PC-3 (cell line): Measurements from ENCODE around the gene NINJ2. TPM values are rescaled to one million over a fixed set of nuclear protein-coding genes. Genes with fewer than 3 reads are reported as not detected.
A peak's percentile ranks its signal among the peaks of the same experiment; 100 is the strongest.

Experiments used
- ATAC-seq: fragments of 200-7000 bp; cut with Tn5 transposase; 2 replicates; pipeline ENCODE4 v1.9.1; 2020; ENCODE audit warnings: mild to moderate bottlenecking, moderate library complexity
- BruUV-seq: library from RNA; stranded (reverse); fragments of 400-500 nt; replicated peaks from 2 replicates; lab custom pipeline; 2021; lab: Mats Ljungman, UMichigan
- CTCF ChIA-PET: fragments of 300-600 bp; sonication (Branson Sonifier 250); formaldehyde crosslinking; loops from one replicate; lab custom pipeline; 2022; ENCODE audit warnings: antibody characterized with exemption; lab: Charles Lee
- POLR2A ChIA-PET: fragments of 300-600 bp; sonication (Branson Sonifier 250); formaldehyde crosslinking; loops from one replicate; lab custom pipeline; 2022; ENCODE audit warnings: antibody characterized with exemption; ENCODE audit not compliant: unreplicated experiment; lab: Charles Lee
- DNase-seq: peaks from one replicate; pipeline ENCODE4 v3.0.0-alpha.2; 2015
- H2AFZ ChIP-seq: fragments of 300-600 bp; sonication (generic); 2 replicates; pipeline ENCODE4 v1.6.0; 2016; ENCODE audit warnings: antibody characterized with exemption, low read length
- H3F3A ChIP-seq: fragments of 300-600 bp; sonication (generic); one replicate; pipeline ENCODE4 v1.6.0; 2017; ENCODE audit warnings: antibody characterized with exemption, low read length, control low read depth, mild to moderate bottlenecking; ENCODE audit not compliant: unreplicated experiment
- H3K27ac ChIP-seq: fragments of 300-600 bp; sonication (generic); 2 replicates; pipeline ENCODE4 v1.5.1; 2016; ENCODE audit warnings: mild to moderate bottlenecking, low read length
- H3K27me3 ChIP-seq: fragments of 300-600 bp; sonication (generic); 2 replicates; pipeline ENCODE4 v1.6.1; 2016; ENCODE audit warnings: low read length, mixed read lengths
- H3K36me3 ChIP-seq: fragments of 300-600 bp; sonication (generic); 2 replicates; pipeline ENCODE4 v1.6.1; 2016; ENCODE audit warnings: low read depth, mixed run types, low read length, mixed read lengths
- H3K4me1 ChIP-seq: fragments of 300-600 bp; sonication (generic); 2 replicates; pipeline ENCODE4 v1.5.1; 2016; ENCODE audit warnings: low read length; ENCODE audit not compliant: insufficient read depth
- H3K4me2 ChIP-seq: fragments of 300-600 bp; sonication (generic); 2 replicates; pipeline ENCODE4 v1.6.0; 2016; ENCODE audit warnings: low read length
- H3K4me3 ChIP-seq: fragments of 300-600 bp; sonication (generic); 2 replicates; pipeline ENCODE4 v1.5.1; 2016; ENCODE audit warnings: mild to moderate bottlenecking, low read length, mixed read lengths
- H3K79me2 ChIP-seq: fragments of 300-600 bp; sonication (generic); 2 replicates; pipeline ENCODE4 v1.6.1; 2017; ENCODE audit warnings: low read length, mixed read lengths
- H3K9ac ChIP-seq: fragments of 300-600 bp; sonication (generic); 2 replicates; pipeline ENCODE4 v1.6.0; 2016; ENCODE audit warnings: mild to moderate bottlenecking, low read length
- H3K9me2 ChIP-seq: fragments of 300-600 bp; sonication (generic); replicated peaks from 2 replicates; pipeline ENCODE4 v1.6.1; 2016; ENCODE audit warnings: mixed run types, low read length, mixed read lengths
- H3K9me3 ChIP-seq: fragments of 300-600 bp; sonication (generic); 2 replicates; pipeline ENCODE4 v1.6.1; 2016; ENCODE audit warnings: low read length, mixed read lengths
- H4K20me1 ChIP-seq: fragments of 300-600 bp; sonication (generic); 2 replicates; pipeline ENCODE4 v1.6.1; 2016; ENCODE audit warnings: low read length, mixed read lengths
- CTCF ChIP-seq: fragments of 300-600 bp; sonication (generic); conservative IDR thresholded peaks from 2 replicates; pipeline ENCODE4 v1.5.1; 2017; ENCODE audit warnings: antibody characterized with exemption, low read depth, mild to moderate bottlenecking, low read length
- EZH2 ChIP-seq: fragments of 300-600 bp; sonication (generic); IDR thresholded peaks from one replicate; pipeline ENCODE4 v1.6.1; 2017; ENCODE audit warnings: antibody characterized with exemption, mild to moderate bottlenecking, low read length; ENCODE audit not compliant: unreplicated experiment
- EZH2phosphoT487 ChIP-seq: fragments of 300-600 bp; sonication (generic); IDR thresholded peaks from 2 replicates; pipeline ENCODE4 v1.6.1; 2018; ENCODE audit warnings: mild to moderate bottlenecking, antibody characterized with exemption, low read length, borderline replicate concordance
- intact Hi-C: fragments of 100-400 bp; cut with micrococcal nuclease; formaldehyde crosslinking; loops from 2 replicates; pipeline ENCODE4 v1.9.0; 2023
- total RNA-seq: library from RNA; depleted of rRNA; stranded (reverse); fragments of >200 nt; gene quantifications from 2 replicates; pipeline ENCODE4 v1.2.3, GENCODE V29; 2014

Gene NINJ2
- total RNA-seq, 1 experiment from 2014 or later: not detected

DNA sequence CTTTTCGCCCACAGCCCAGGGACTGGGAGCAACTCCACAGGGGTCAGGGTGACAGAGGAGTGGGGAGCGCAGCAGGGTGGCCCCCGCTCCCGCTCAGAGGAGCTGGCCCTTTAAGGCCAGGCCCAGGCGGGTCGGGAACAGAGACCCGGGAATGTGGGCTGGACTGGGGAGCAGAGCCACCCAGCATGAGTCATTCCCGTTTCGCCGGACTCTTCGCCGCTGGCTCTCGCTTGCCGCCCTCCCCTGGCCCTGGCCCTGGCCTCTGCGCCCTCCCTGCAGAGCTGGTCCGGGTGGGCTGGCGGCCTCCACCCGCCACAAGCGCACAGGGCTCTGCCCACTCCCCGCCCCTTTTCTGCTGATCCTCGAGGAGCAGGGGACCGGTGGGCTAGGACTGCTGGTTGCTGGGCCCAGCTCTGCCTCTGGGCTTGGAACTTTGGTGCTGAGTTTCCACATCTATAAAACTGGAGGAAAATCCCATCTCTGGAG lies 92.8 kb downstream of the NINJ2 start:
- Histone ChIP-seq H3K36me3 (no peaks in the 10 kb centered on the region), H3K9me2 (no peaks in the 10 kb centered on the region), H3K9ac (peak overlapping the region; percentile 83), H3K27me3 (no peaks in the 10 kb centered on the region), H3F3A (peaks cover 4% of the 10 kb centered on the region), H3K4me2 (peak overlapping the region; percentile 95), H2AFZ (peak overlapping the region; percentile 98), H3K4me1 (peaks cover 24% of the 10 kb centered on the region), H3K4me3 (peak overlapping the region; percentile 87), H3K79me2 (no peaks in the 10 kb centered on the region), H4K20me1 (no peaks in the 10 kb centered on the region), H3K27ac (peak overlapping the region; percentile 90), H3K9me3 (no peaks in the 10 kb centered on the region)
- peak; percentile 75 for ATAC-seq
- BruUV-seq: no TSS peak
- intact Hi-C loops: loop anchor here (1.0 to 10.0 kb wide), 2 partner anchors 379 to 1014 kb away; partner anchors contain the start of gene RAD52
- TF ChIP-seq EZH2 (no peak), EZH2phosphoT487 (no peak), CTCF (no peak)
- DNase-seq: peak; percentile 81
- POLR2A ChIA-PET: no interaction called here
- CTCF ChIA-PET: interaction anchor here (2.3 kb wide), 1 partner anchor 180 kb away, joined by 22 read pairs; no protein-coding TSS in a partner anchor

DNA sequence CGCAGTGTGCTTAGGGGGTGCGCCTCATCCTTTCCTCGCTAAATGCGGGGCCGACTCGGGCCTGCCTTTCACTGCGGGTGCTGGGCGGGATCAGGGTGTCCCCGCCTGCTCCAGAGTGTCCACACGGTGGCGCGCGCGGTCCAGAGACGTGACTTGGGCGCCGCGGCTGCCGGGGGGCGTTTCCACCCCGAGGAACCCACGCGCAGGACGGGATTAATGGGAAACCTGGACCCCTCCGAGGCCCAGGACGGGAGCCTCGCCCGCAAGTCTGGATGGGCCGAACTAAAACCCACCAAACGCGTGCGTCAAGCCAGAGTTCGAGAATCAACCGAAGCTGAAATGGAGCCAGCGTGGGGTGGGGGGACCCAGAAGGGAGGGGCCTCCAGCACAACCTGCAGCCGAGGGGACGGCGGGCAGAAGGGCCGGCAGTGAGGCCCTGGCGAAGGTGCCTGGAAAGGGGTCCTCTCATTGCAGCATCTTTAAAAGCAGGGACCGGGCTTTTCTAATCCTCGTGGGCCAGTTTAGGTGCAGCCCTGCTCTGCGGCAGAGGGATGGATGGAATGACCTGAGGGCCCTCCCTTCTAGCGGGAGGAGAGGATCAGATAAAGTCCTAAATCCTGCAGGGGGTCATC lies 93.3 kb downstream of the NINJ2 start:
- no peak for TF ChIP-seq EZH2phosphoT487
- peak; percentile 87 for TF ChIP-seq CTCF
- H3K9me3 ChIP-seq: no peaks in the 10 kb centered on the region
- ChIA-PET POLR2A (no interaction called here), CTCF (no interaction called here)
- peaks cover 4% of the 10 kb centered on the region for H3F3A ChIP-seq
- ATAC-seq: peak; percentile 55
- peaks cover 24% of the 10 kb centered on the region for H3K4me1 ChIP-seq
- no peaks in the 10 kb centered on the region for H3K36me3 ChIP-seq
- H3K9ac ChIP-seq: peak overlapping the region; percentile 83
- H4K20me1 ChIP-seq: no peaks in the 10 kb centered on the region
- H3K27me3 ChIP-seq: no peaks in the 10 kb centered on the region
- H3K4me2 ChIP-seq: peak overlapping the region; percentile 95
- DNase-seq: peak; percentile 80
- BruUV-seq: no TSS peak
- intact Hi-C loops: loop anchor here (1.0 to 10.0 kb wide), 2 partner anchors 379 to 1015 kb away; partner anchors contain the start of gene RAD52
- peak overlapping the region; percentile 98 for H2AFZ ChIP-seq
- no peaks in the 10 kb centered on the region for H3K9me2 ChIP-seq
- peak overlapping the region; percentile 90 for H3K27ac ChIP-seq
- H3K79me2 ChIP-seq: no peaks in the 10 kb centered on the region
- H3K4me3 ChIP-seq: peak overlapping the region; percentile 87

DNA sequence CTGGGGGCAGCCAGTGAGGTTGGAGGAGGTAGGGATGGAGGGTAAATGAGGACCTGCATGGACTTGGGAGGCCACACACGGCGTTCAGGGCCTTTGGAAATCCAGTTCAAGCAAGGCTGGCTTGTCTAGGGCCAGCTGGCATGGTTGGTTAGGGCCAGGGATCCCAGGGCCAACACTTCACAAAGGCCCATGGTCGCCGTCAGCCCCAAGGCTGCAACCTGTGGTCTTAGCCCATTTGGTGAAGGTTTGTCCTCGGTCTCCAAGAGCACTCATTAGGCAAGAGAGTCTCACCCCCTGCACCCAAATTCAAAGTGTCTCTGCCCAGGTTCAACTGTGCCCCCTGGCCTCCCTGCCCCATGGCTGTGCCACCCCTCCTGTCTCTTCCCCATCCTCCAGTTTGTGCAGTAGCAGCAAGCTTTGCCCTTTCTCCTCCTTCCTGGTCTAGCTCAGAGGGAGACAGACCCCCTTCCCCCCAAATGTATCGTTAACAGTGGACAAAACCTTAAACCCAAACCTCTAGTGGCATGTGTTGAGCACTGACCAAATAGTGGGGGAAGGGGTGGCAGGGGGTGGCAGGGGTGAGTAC lies 94.1 kb downstream of the NINJ2 start:
- H3K36me3 ChIP-seq: no peaks in the 10 kb centered on the region
- H3K9me3 ChIP-seq: no peaks in the 10 kb centered on the region
- peak overlapping the region; percentile 98 for H2AFZ ChIP-seq
- no peaks in the 10 kb centered on the region for H3K27me3 ChIP-seq
- no peaks in the 10 kb centered on the region for H4K20me1 ChIP-seq
- ChIA-PET CTCF (no interaction called here), POLR2A (no interaction called here)
- peak overlapping the region; percentile 87; the same call in 1 of the 2 replicates for H3K4me3 ChIP-seq
- ATAC-seq (no peak), DNase-seq (no peak)
- H3K9me2 ChIP-seq: no peaks in the 10 kb centered on the region
- H3K4me2 ChIP-seq: peak overlapping the region; percentile 95
- intact Hi-C loops: no loop called here
- no peaks in the 10 kb centered on the region for H3K79me2 ChIP-seq
- H3K9ac ChIP-seq: peak overlapping the region; percentile 83; the same call in 1 of the 2 replicates
- H3K4me1 ChIP-seq: peaks cover 24% of the 10 kb centered on the region
- no peak overlapping the region for H3K27ac ChIP-seq
- peaks cover 4% of the 10 kb centered on the region for H3F3A ChIP-seq
- no peak for TF ChIP-seq EZH2phosphoT487
- TF ChIP-seq CTCF: no peak
- no peak for TF ChIP-seq EZH2
- no TSS peak for BruUV-seq
